SIG-M5 (cell line): ENCODE results near the gene SCN4A.

Experiments used
- DNase-seq: peaks from one replicate; lab custom pipeline; 2025; lab: John Stamatoyannopoulos, UW

SCN4A gene

GRCh38 chr17:63955232-63955631, 17.5 kb downstream of the SCN4A start:
- DNase-seq: no peak

- no peak for DNase-seq
Observed at GRCh38 chr17:63954402-63955063, 18.2 kb downstream of the SCN4A start.

- no peak for DNase-seq
Observed at GRCh38 chr17:63950940-63951907, 21.5 kb downstream of the SCN4A start.

GRCh38 chr17:63949576-63950250, 23.0 kb downstream of the SCN4A start:
- no peak for DNase-seq

GRCh38 chr17:63948521-63948920, 24.2 kb downstream of the SCN4A start:
- DNase-seq: no peak

- no peak for DNase-seq
Observed at GRCh38 chr17:63947711-63948330, 24.9 kb downstream of the SCN4A start.

GRCh38 chr17:63946440-63947363, 26.0 kb downstream of the SCN4A start:
- no peak for DNase-seq

GRCh38 chr17:63945784-63946439, 26.8 kb downstream of the SCN4A start:
- no peak for DNase-seq

GRCh38 chr17:63944736-63945499, 27.8 kb downstream of the SCN4A start:
- no peak for DNase-seq

GRCh38 chr17:63943745-63944144, 29.0 kb downstream of the SCN4A start:
- no peak for DNase-seq

- DNase-seq: no peak
Observed at GRCh38 chr17:63942309-63942985, 30.3 kb downstream of the SCN4A start.

GRCh38 chr17:63941751-63942150, 31.0 kb downstream of the SCN4A start:
- DNase-seq: no peak

- no peak for DNase-seq
Observed at GRCh38 chr17:63941162-63941561, 31.6 kb downstream of the SCN4A start.

GRCh38 chr17:63940584-63940983, 32.1 kb downstream of the SCN4A start:
- DNase-seq: no peak

- DNase-seq: no peak
Observed at GRCh38 chr17:63939884-63940283, 32.8 kb downstream of the SCN4A start.

- DNase-seq: no peak
Observed at GRCh38 chr17:63939401-63939800, 33.3 kb downstream of the SCN4A start.

GRCh38 chr17:63937920-63938319, 34.8 kb downstream of the SCN4A start:
- DNase-seq: no peak

GRCh38 chr17:63937319-63937718, 35.4 kb downstream of the SCN4A start:
- no peak for DNase-seq
